Right ventricle myocardium inferior (tissue), 1 donor: Measurements from ENCODE around the gene AMPD3. TPM values are rescaled to one million over a fixed set of nuclear protein-coding genes. Genes with fewer than 3 reads are reported as not detected.

Source experiments
- ATAC-seq: fragments of 200-7000 bp; cut with Tn5 transposase; one replicate; pipeline ENCODE4 v1.9.1; 2020; ENCODE audit warnings: mild to moderate bottlenecking, moderate library complexity
- DNase-seq: peaks from one replicate; pipeline ENCODE4 v3.0.0; 2021; ENCODE audit errors: missing footprints
- intact Hi-C: fragments of 100-400 bp; cut with DNase I; formaldehyde crosslinking; loops from one replicate; pipeline ENCODE4 v1.11.0; 2022
- total RNA-seq: library from RNA; stranded (reverse); fragmentation: NEBNext Ultra II Directional; extraction: Animal tissue kit (Norgen Biotek cat#: 25700); gene quantifications from one replicate; pipeline ENCODE4 v1.2.1, GENCODE V29; 2021
- donor health status: DM: no; HTN: yes; CAD: no; lungs with severe emphysema.

Gene AMPD3
- total RNA-seq, 1 donor from 2014 or later: 3.5 TPM

GRCh38 chr11:10455637-10456487, 798 bp downstream of the AMPD3 start:
- DNase-seq (peak; percentile 81), ATAC-seq (peak; percentile 69)
- intact Hi-C loops: no loop called here

GRCh38 chr11:10456519-10456918, 1.5 kb downstream of the AMPD3 start:
- intact Hi-C loops: no loop called here
- ATAC-seq: no peak

GRCh38 chr11:10457901-10458300, 2.8 kb downstream of the AMPD3 start:
- ATAC-seq: no peak
- intact Hi-C loops: no loop called here
- no peak for DNase-seq

More at GRCh38 chr11:10456519-10456918, 1.5 kb downstream of the AMPD3 start:
- DNase-seq: no peak

GRCh38 chr11:10459029-10459970, 4.2 kb downstream of the AMPD3 start:
- no peak for DNase-seq
- ATAC-seq: peak; percentile 53
- intact Hi-C loops: no loop called here

- DNase-seq (no peak), ATAC-seq (no peak)
- intact Hi-C loops: no loop called here
Measured at GRCh38 chr11:10460611-10461275, 5.7 kb downstream of the AMPD3 start.

GRCh38 chr11:10461276-10461790, 6.3 kb downstream of the AMPD3 start:
- ATAC-seq: no peak
- intact Hi-C loops: no loop called here
- DNase-seq: no peak

GRCh38 chr11:10462746-10463300, 7.8 kb downstream of the AMPD3 start:
- intact Hi-C loops: no loop called here
- DNase-seq (no peak), ATAC-seq (no peak)

GRCh38 chr11:10473371-10473770, 18.3 kb downstream of the AMPD3 start:
- intact Hi-C loops: no loop called here
- DNase-seq (no peak), ATAC-seq (no peak)

- intact Hi-C loops: no loop called here
- ATAC-seq: no peak
- DNase-seq: no peak
Measured at GRCh38 chr11:10474551-10474950, 19.5 kb downstream of the AMPD3 start.

GRCh38 chr11:10476342-10476741, 21.3 kb downstream of the AMPD3 start:
- DNase-seq (no peak), ATAC-seq (no peak)
- intact Hi-C loops: no loop called here

GRCh38 chr11:10476927-10477689, 22.0 kb downstream of the AMPD3 start:
- no peak for DNase-seq
- no peak for ATAC-seq
- intact Hi-C loops: no loop called here

GRCh38 chr11:10477690-10478046, 22.6 kb downstream of the AMPD3 start:
- intact Hi-C loops: no loop called here
- DNase-seq (no peak), ATAC-seq (no peak)

GRCh38 chr11:10478066-10478465, 23.0 kb downstream of the AMPD3 start:
- ATAC-seq: no peak

GRCh38 chr11:10478574-10479550, 23.8 kb downstream of the AMPD3 start:
- ATAC-seq (no peak), DNase-seq (no peak)
- intact Hi-C loops: no loop called here

More at GRCh38 chr11:10478066-10478465, 23.0 kb downstream of the AMPD3 start:
- intact Hi-C loops: no loop called here
- DNase-seq: no peak

GRCh38 chr11:10480026-10480425, 25.0 kb downstream of the AMPD3 start:
- ATAC-seq (no peak), DNase-seq (no peak)
- intact Hi-C loops: no loop called here

- DNase-seq (no peak), ATAC-seq (no peak)
- intact Hi-C loops: no loop called here
Measured at GRCh38 chr11:10480760-10481159, 25.7 kb downstream of the AMPD3 start.
